A549 treated with RU486 at 1 μM for 4 hours (cell line): ENCODE results near the gene NDUFAF7. TPM values are rescaled to one million over a fixed set of nuclear protein-coding genes. Genes with fewer than 3 reads are reported as not detected.

Source experiments
- total RNA-seq: library from RNA; stranded (reverse); fragments of 200-300 nt; extraction: Qiagen RNA extraction; gene quantifications from 5 replicates; pipeline ENCODE4 v1.2.3, GENCODE V29; 2022; ENCODE audit warnings: low read depth

Gene NDUFAF7
- 15.6 to 20.7 TPM (median 19.8 TPM) in 5 replicates for total RNA-seq

GRCh38 chr2:37231241-37232130, at the start of gene NDUFAF7, which contains the start of gene CEBPZ:
Gene NDUFAF7 (plus strand): TSS chr2:37231658. CDS start chr2:37231706, 48 bp downstream.
Gene CEBPZ (minus strand): TSS chr2:37231596. CDS start chr2:37231567, 29 bp downstream.

GRCh38 chr2:37188570-37188969, 42.9 kb upstream of the NDUFAF7 start, which contains the start of gene SULT6B1:
Gene SULT6B1 (minus strand): TSS chr2:37188670. CDS start chr2:37188640, 30 bp downstream.

GRCh38 chr2:37196320-37197195, 34.9 kb upstream of the NDUFAF7 start, which contains the start of gene CEBPZOS:
Gene CEBPZOS (plus strand): TSS chr2:37196496. CDS start chr2:37199705, 3,209 bp downstream.

Other genes starting within 250 kb of the NDUFAF7 start
- gene HEATR5B, start 147.3 kb upstream of the NDUFAF7 start, total RNA-seq = 4.6 to 7.0 TPM (median 6.7 TPM) in 5 replicates
- 7.4 to 12.1 TPM (median 9.9 TPM) in 5 replicates for gene GPATCH11, start 147.1 kb upstream of the NDUFAF7 start, total RNA-seq
- gene EIF2AK2, start 74.7 kb upstream of the NDUFAF7 start, total RNA-seq = 12.9 to 32.6 TPM (median 24.1 TPM) in 5 replicates
- not detected in 5 replicates for gene SULT6B1, start 43.0 kb upstream of the NDUFAF7 start, total RNA-seq
- 39.2 to 43.9 TPM (median 42.8 TPM) in 5 replicates for gene CEBPZOS, start 35.2 kb upstream of the NDUFAF7 start, total RNA-seq
- gene CEBPZ, start 62 bp upstream of the NDUFAF7 start, total RNA-seq = 63.4 to 96.8 TPM (median 73.8 TPM) in 5 replicates
- gene PRKD3, start 93.2 kb downstream of the NDUFAF7 start, total RNA-seq = 7.1 to 14.3 TPM (median 12.7 TPM) in 5 replicates
- gene QPCT, start 113.0 kb downstream of the NDUFAF7 start, total RNA-seq = 17.2 to 23.1 TPM (median 18.9 TPM) in 5 replicates